Uterus (tissue), 2 donors: ENCODE measurements around the gene LLGL2.

Experiments
- CTCF ChIP-seq, 4 experiments: fragments of 200-600 bp in 2 of 4; fragments of 450-650 bp in 2 of 4; sonication (generic) in 2 of 4; IDR thresholded peaks; one replicate each; pipeline ENCODE4 v1.5.1; 2016 to 2019; ENCODE audit warnings: antibody characterized with exemption in 4 of 4, mild to moderate bottlenecking in 2 of 4, moderate library complexity in 1 of 4
- POLR2A ChIP-seq, 2 donors: fragments of 450-650 bp; IDR thresholded peaks; one replicate each; pipeline ENCODE4 v1.6.1; 2016; ENCODE audit warnings: antibody characterized with exemption in 2 of 2, mild to moderate bottlenecking in 1 of 2, moderate library complexity in 1 of 2

- TF ChIP-seq POLR2A (IDR thresholded peaks at IDR 0.05) (no peak), CTCF (IDR thresholded peaks at IDR 0.05) (no peak)
Measured at GRCh38 chr17:75614556-75615270, 89.2 kb downstream of the LLGL2 start.
